ENCODE data around the gene SLC22A5.
"Not testable (repeated sequence)": the region's sequence is repeated elsewhere in the genome, so short reads cannot be mapped to it uniquely, and the experiment has no call there.

Gene SLC22A5

GRCh38 chr5:132397224-132397623 lies 27.7 kb downstream of the SLC22A5 start:
- H3K4me1 ChIP-seq (ENCODE audit: control insufficient read depth, insufficient read depth, low read length): no peaks in the 10 kb centered on the region
- H3K36me3 ChIP-seq (ENCODE audit: control insufficient read depth, insufficient read depth, low read length): no peaks in the 10 kb centered on the region
- WGBS, 2 experiments: 88 to 95% methylated on average over 2 of the region's 2 CpGs
- no peaks in the 10 kb centered on the region for H3K9me3 ChIP-seq (ENCODE audit: control insufficient read depth, low read length)
- H3K27me3 ChIP-seq (ENCODE audit: control insufficient read depth, insufficient read depth, low read length, poor library complexity, severe bottlenecking): no peaks in the 10 kb centered on the region
- H3K27ac ChIP-seq (ENCODE audit: insufficient read depth, low read depth, low read length, poor library complexity, severe bottlenecking): no peak overlapping the region
- no peak overlapping the region for H3K4me3 ChIP-seq (ENCODE audit: insufficient read depth, low read depth, low read length)

GRCh38 chr5:132397936-132398675 lies 28.6 kb downstream of the SLC22A5 start:
- not testable (repeated sequence) for H3K27me3 ChIP-seq (ENCODE audit: control insufficient read depth, insufficient read depth, low read length, poor library complexity, severe bottlenecking); H3K4me1 ChIP-seq (ENCODE audit: control insufficient read depth, insufficient read depth, low read length); H3K9me3 ChIP-seq (ENCODE audit: control insufficient read depth, low read length); H3K4me3 ChIP-seq (ENCODE audit: insufficient read depth, low read depth, low read length); H3K27ac ChIP-seq (ENCODE audit: insufficient read depth, low read depth, low read length, poor library complexity, severe bottlenecking); H3K36me3 ChIP-seq (ENCODE audit: control insufficient read depth, insufficient read depth, low read length)
- WGBS, 2 experiments: 91 to 92% methylated on average over 12 of the region's 12 CpGs

- not testable (repeated sequence) for H3K9me3 ChIP-seq (ENCODE audit: control insufficient read depth, low read length); H3K27me3 ChIP-seq (ENCODE audit: control insufficient read depth, insufficient read depth, low read length, poor library complexity, severe bottlenecking); H3K4me3 ChIP-seq (ENCODE audit: insufficient read depth, low read depth, low read length); H3K36me3 ChIP-seq (ENCODE audit: control insufficient read depth, insufficient read depth, low read length); H3K27ac ChIP-seq (ENCODE audit: insufficient read depth, low read depth, low read length, poor library complexity, severe bottlenecking); H3K4me1 ChIP-seq (ENCODE audit: control insufficient read depth, insufficient read depth, low read length)
- 64 to 89% methylated on average over 1 to 2 of the region's 2 CpGs for WGBS, 2 experiments
These were observed 34.5 kb downstream of the SLC22A5 start for GRCh38 chr5:132404041-132404440.

- Histone ChIP-seq H3K4me3 (ENCODE audit: insufficient read depth, low read depth, low read length) (no peak overlapping the region), H3K9me3 (ENCODE audit: control insufficient read depth, low read length) (no peaks in the 10 kb centered on the region), H3K27ac (ENCODE audit: insufficient read depth, low read depth, low read length, poor library complexity, severe bottlenecking) (no peak overlapping the region), H3K27me3 (ENCODE audit: control insufficient read depth, insufficient read depth, low read length, poor library complexity, severe bottlenecking) (peaks cover 9% of the 10 kb centered on the region), H3K4me1 (ENCODE audit: control insufficient read depth, insufficient read depth, low read length) (no peaks in the 10 kb centered on the region), H3K36me3 (ENCODE audit: control insufficient read depth, insufficient read depth, low read length) (no peaks in the 10 kb centered on the region)
- 74 to 78% methylated on average over 1 of the region's 1 CpG for WGBS, 2 experiments
These were observed 36.1 kb downstream of the SLC22A5 start for GRCh38 chr5:132405646-132406045.

GRCh38 chr5:132406144-132406783 lies 36.8 kb downstream of the SLC22A5 start:
- Histone ChIP-seq H3K4me3 (ENCODE audit: insufficient read depth, low read depth, low read length) (no peak overlapping the region), H3K27ac (ENCODE audit: insufficient read depth, low read depth, low read length, poor library complexity, severe bottlenecking) (no peak overlapping the region), H3K27me3 (ENCODE audit: control insufficient read depth, insufficient read depth, low read length, poor library complexity, severe bottlenecking) (peaks cover 9% of the 10 kb centered on the region), H3K9me3 (ENCODE audit: control insufficient read depth, low read length) (no peaks in the 10 kb centered on the region), H3K36me3 (ENCODE audit: control insufficient read depth, insufficient read depth, low read length) (no peaks in the 10 kb centered on the region), H3K4me1 (ENCODE audit: control insufficient read depth, insufficient read depth, low read length) (no peaks in the 10 kb centered on the region)
- 79 to 88% methylated on average over 4 of the region's 4 CpGs for WGBS, 2 experiments

GRCh38 chr5:132407970-132408369 lies 38.5 kb downstream of the SLC22A5 start:
- Histone ChIP-seq H3K4me1 (ENCODE audit: control insufficient read depth, insufficient read depth, low read length) (no peaks in the 10 kb centered on the region), H3K27ac (ENCODE audit: insufficient read depth, low read depth, low read length, poor library complexity, severe bottlenecking) (no peak overlapping the region), H3K36me3 (ENCODE audit: control insufficient read depth, insufficient read depth, low read length) (no peaks in the 10 kb centered on the region), H3K27me3 (ENCODE audit: control insufficient read depth, insufficient read depth, low read length, poor library complexity, severe bottlenecking) (peaks cover 9% of the 10 kb centered on the region), H3K9me3 (ENCODE audit: control insufficient read depth, low read length) (no peaks in the 10 kb centered on the region), H3K4me3 (ENCODE audit: insufficient read depth, low read depth, low read length) (no peak overlapping the region)
- WGBS, 2 experiments: 92 to 97% methylated on average over 3 of the region's 3 CpGs

- Histone ChIP-seq H3K27me3 (ENCODE audit: control insufficient read depth, insufficient read depth, low read length, poor library complexity, severe bottlenecking) (peaks cover 9% of the 10 kb centered on the region), H3K4me1 (ENCODE audit: control insufficient read depth, insufficient read depth, low read length) (no peaks in the 10 kb centered on the region), H3K9me3 (ENCODE audit: control insufficient read depth, low read length) (no peaks in the 10 kb centered on the region), H3K4me3 (ENCODE audit: insufficient read depth, low read depth, low read length) (no peak overlapping the region), H3K27ac (ENCODE audit: insufficient read depth, low read depth, low read length, poor library complexity, severe bottlenecking) (no peak overlapping the region), H3K36me3 (ENCODE audit: control insufficient read depth, insufficient read depth, low read length) (no peaks in the 10 kb centered on the region)
- WGBS, 2 experiments: 81% methylated on average over 6 of the region's 6 CpGs
These were observed 38.9 kb downstream of the SLC22A5 start for GRCh38 chr5:132408456-132408855.

GRCh38 chr5:132408965-132409364 lies 39.5 kb downstream of the SLC22A5 start:
- H3K27ac ChIP-seq (ENCODE audit: insufficient read depth, low read depth, low read length, poor library complexity, severe bottlenecking): no peak overlapping the region
- 89 to 90% methylated on average over 2 of the region's 2 CpGs for WGBS, 2 experiments
- H3K9me3 ChIP-seq (ENCODE audit: control insufficient read depth, low read length): no peaks in the 10 kb centered on the region
- no peaks in the 10 kb centered on the region for H3K4me1 ChIP-seq (ENCODE audit: control insufficient read depth, insufficient read depth, low read length)
- H3K36me3 ChIP-seq (ENCODE audit: control insufficient read depth, insufficient read depth, low read length): no peaks in the 10 kb centered on the region
- H3K4me3 ChIP-seq (ENCODE audit: insufficient read depth, low read depth, low read length): no peak overlapping the region
- peaks cover 9% of the 10 kb centered on the region for H3K27me3 ChIP-seq (ENCODE audit: control insufficient read depth, insufficient read depth, low read length, poor library complexity, severe bottlenecking)

- peak overlapping the region; percentile 50 for H3K27ac ChIP-seq (ENCODE audit: insufficient read depth, low read depth, low read length, poor library complexity, severe bottlenecking)
- no peaks in the 10 kb centered on the region for H3K36me3 ChIP-seq (ENCODE audit: control insufficient read depth, insufficient read depth, low read length)
- WGBS, 2 experiments: 2% methylated on average over 90 of the region's 90 CpGs
- no peaks in the 10 kb centered on the region for H3K9me3 ChIP-seq (ENCODE audit: control insufficient read depth, low read length)
- H3K4me3 ChIP-seq (ENCODE audit: insufficient read depth, low read depth, low read length): peak overlapping the region; percentile 51
- H3K27me3 ChIP-seq (ENCODE audit: control insufficient read depth, insufficient read depth, low read length, poor library complexity, severe bottlenecking): peaks cover 9% of the 10 kb centered on the region
- no peaks in the 10 kb centered on the region for H3K4me1 ChIP-seq (ENCODE audit: control insufficient read depth, insufficient read depth, low read length)
These were observed 41.2 kb downstream of the SLC22A5 start for GRCh38 chr5:132410451-132411303.
